ENCODE measurements around the gene CCDC18.

GRCh38 chr1:93132638-93133037 lies 47.9 kb upstream of the CCDC18 start:
- no peak for TF ChIP-seq CTCF (IDR thresholded peaks at IDR 0.05 in 2 of 3, conservative IDR thresholded peaks at IDR 0.05 in 1 of 3; ENCODE audit: borderline replicate concordance in 1 of 3, insufficient read depth in 1 of 3, low read depth in 2 of 3, low read length in 2 of 3)
- TF ChIP-seq POLR2AphosphoS5 (IDR thresholded peaks at IDR 0.05; ENCODE audit: low read depth, low read length) = no peak
- TF ChIP-seq CBX3 (IDR thresholded peaks at IDR 0.05; ENCODE audit: low read depth) = no peak

Measured in HCT116 (cell line).